Mesendoderm (in vitro differentiated cells): ENCODE data around the gene RPS6KA2.

Experiments used
- DNase-seq: peaks from one replicate; pipeline ENCODE4 v3.0.0; 2013
- H2AK5ac ChIP-seq: 2 replicates; pipeline ENCODE4 v1.6.1; 2013; ENCODE audit warnings: low read length, inconsistent platforms
- H2BK120ac ChIP-seq: 2 replicates; pipeline ENCODE4 v1.6.1; 2013; ENCODE audit warnings: low read depth, mild to moderate bottlenecking, low read length, moderate library complexity, mixed read lengths
- H2BK15ac ChIP-seq: replicated peaks from 2 replicates; pipeline ENCODE4 v1.6.1; 2013; ENCODE audit warnings: low read depth, mild to moderate bottlenecking, moderate library complexity
- H2BK5ac ChIP-seq: 2 replicates; pipeline ENCODE4 v1.6.1; 2013; ENCODE audit warnings: low read length, inconsistent platforms
- H3K18ac ChIP-seq: 2 replicates; pipeline ENCODE4 v1.6.1; 2013; ENCODE audit warnings: mild to moderate bottlenecking, low read length, mixed read lengths
- H3K23ac ChIP-seq: one replicate; pipeline ENCODE4 v1.6.1; 2013; ENCODE audit warnings: low read length
- H3K27ac ChIP-seq: 2 replicates; pipeline ENCODE4 v1.5.1; 2013; ENCODE audit warnings: low read depth, mild to moderate bottlenecking, inconsistent platforms, low read length, moderate library complexity
- H3K27me3 ChIP-seq: 2 replicates; pipeline ENCODE4 v1.6.1; 2013; ENCODE audit warnings: low read length, control low read depth, mild to moderate bottlenecking, inconsistent platforms; ENCODE audit not compliant: insufficient read depth, poor library complexity
- H3K36me3 ChIP-seq: 2 replicates; pipeline ENCODE4 v1.6.1; 2013; ENCODE audit warnings: low read length, inconsistent platforms; ENCODE audit not compliant: control insufficient read depth, insufficient read depth
- H3K4ac ChIP-seq: one replicate; pipeline ENCODE4 v1.6.1; 2013; ENCODE audit warnings: low read depth, mild to moderate bottlenecking, low read length, moderate library complexity
- H3K4me1 ChIP-seq: 2 replicates; pipeline ENCODE4 v1.6.1; 2013; ENCODE audit warnings: low read depth, low read length, inconsistent platforms; ENCODE audit not compliant: control insufficient read depth
- H3K4me2 ChIP-seq: 2 replicates; pipeline ENCODE4 v1.6.1; 2013; ENCODE audit warnings: low read length
- H3K4me3 ChIP-seq: 2 replicates; pipeline ENCODE4 v1.5.1; 2013; ENCODE audit warnings: mild to moderate bottlenecking, low read length
- H3K56ac ChIP-seq: one replicate; pipeline ENCODE4 v1.6.1; 2013; ENCODE audit warnings: low read length
- H3K79me1 ChIP-seq: 2 replicates; pipeline ENCODE4 v1.6.1; 2013; ENCODE audit warnings: low read length, inconsistent platforms
- H3K79me2 ChIP-seq: 2 replicates; pipeline ENCODE4 v1.6.1; 2013; ENCODE audit warnings: mild to moderate bottlenecking, low read length; ENCODE audit not compliant: control insufficient read depth, insufficient read depth
- H3K9ac ChIP-seq: 2 replicates; pipeline ENCODE4 v1.6.1; 2013; ENCODE audit warnings: low read length, inconsistent platforms
- H4K5ac ChIP-seq: one replicate; pipeline ENCODE4 v1.6.1; 2013; ENCODE audit warnings: low read length
- H4K8ac ChIP-seq: one replicate; pipeline ENCODE4 v1.6.1; 2013; ENCODE audit warnings: low read depth, mild to moderate bottlenecking, control low read depth, low read length, moderate library complexity
- WGBS: extraction: QIAGEN DNeasy Blood & Tissue Kit; methylation state at CpG from one replicate; pipeline ENCODE4 v1.1.7; 2013; ENCODE audit warnings: low lambda C conversion rate, missing lambda C conversion rate; ENCODE audit not compliant: insufficient coverage; ENCODE audit errors: extremely low coverage; 5-methylcytosine and 5-hydroxymethylcytosine counted together

RPS6KA2 gene

GRCh38 chr6:166572370-166573261, 54.4 kb downstream of the RPS6KA2 start:
- no CpG with 5 or more reads among the region's 18 CpGs for WGBS
- H2BK120ac ChIP-seq = no peak overlapping the region
- no peak overlapping the region for H4K5ac ChIP-seq
- peak overlapping the region; percentile 71 for H3K56ac ChIP-seq
- no peak overlapping the region for H3K23ac ChIP-seq
- no peak overlapping the region for H3K4me3 ChIP-seq
- no peaks in the 10 kb centered on the region for H3K36me3 ChIP-seq
- H3K4me2 ChIP-seq = no peak overlapping the region
- H3K4ac ChIP-seq = no peak overlapping the region
- H2AK5ac ChIP-seq = peak overlapping the region; percentile 27
- no peak overlapping the region for H4K8ac ChIP-seq
- no peaks in the 10 kb centered on the region for H3K27me3 ChIP-seq
- peaks cover 7% of the 10 kb centered on the region for H3K4me1 ChIP-seq
- H3K18ac ChIP-seq = no peak overlapping the region
- H3K79me2 ChIP-seq = no peaks in the 10 kb centered on the region
- H3K27ac ChIP-seq = no peak overlapping the region
- DNase-seq = peak; percentile 72
- peak overlapping the region; percentile 7 for H3K9ac ChIP-seq
- H2BK5ac ChIP-seq = peak overlapping the region; percentile 5
- no peaks in the 10 kb centered on the region for H3K79me1 ChIP-seq
- H2BK15ac ChIP-seq = no peak overlapping the region

- Histone ChIP-seq H3K27me3 (no peaks in the 10 kb centered on the region), H4K8ac (no peak overlapping the region), H3K9ac (no peak overlapping the region), H3K36me3 (no peaks in the 10 kb centered on the region), H3K23ac (no peak overlapping the region), H3K4me2 (no peak overlapping the region), H3K27ac (no peak overlapping the region), H3K79me1 (no peaks in the 10 kb centered on the region), H3K18ac (no peak overlapping the region), H3K79me2 (no peaks in the 10 kb centered on the region), H2BK120ac (no peak overlapping the region), H4K5ac (no peak overlapping the region), H2BK5ac (no peak overlapping the region), H2BK15ac (no peak overlapping the region), H3K4me3 (no peak overlapping the region), H3K56ac (no peak overlapping the region), H3K4me1 (peaks cover 7% of the 10 kb centered on the region), H2AK5ac (no peak overlapping the region), H3K4ac (no peak overlapping the region)
- no peak for DNase-seq
- WGBS = no CpG with 5 or more reads among the region's 22 CpGs
These were observed 55.9 kb downstream of the RPS6KA2 start for GRCh38 chr6:166570929-166571713.

- H3K36me3 ChIP-seq = no peaks in the 10 kb centered on the region
- peaks cover 7% of the 10 kb centered on the region for H3K4me1 ChIP-seq
- WGBS = no CpG with 5 or more reads among the region's 13 CpGs
These were observed 57.8 kb downstream of the RPS6KA2 start for GRCh38 chr6:166569206-166569605.

GRCh38 chr6:166567813-166568212, 59.2 kb downstream of the RPS6KA2 start:
- H3K23ac ChIP-seq = no peak overlapping the region
- no peak for DNase-seq

More at GRCh38 chr6:166569206-166569605, 57.8 kb downstream of the RPS6KA2 start:
- Histone ChIP-seq H3K4ac (no peak overlapping the region), H3K4me3 (no peak overlapping the region), H3K56ac (no peak overlapping the region), H2BK120ac (no peak overlapping the region), H3K4me2 (no peak overlapping the region), H2BK15ac (no peak overlapping the region), H3K27me3 (no peaks in the 10 kb centered on the region), H4K8ac (no peak overlapping the region), H3K27ac (no peak overlapping the region), H3K79me2 (no peaks in the 10 kb centered on the region), H3K79me1 (no peaks in the 10 kb centered on the region), H4K5ac (no peak overlapping the region), H2BK5ac (no peak overlapping the region), H3K9ac (no peak overlapping the region), H3K18ac (no peak overlapping the region), H2AK5ac (no peak overlapping the region), H3K23ac (no peak overlapping the region)
- DNase-seq = no peak

GRCh38 chr6:166567107-166567506, 59.9 kb downstream of the RPS6KA2 start:
- Histone ChIP-seq H3K36me3 (no peaks in the 10 kb centered on the region), H2BK15ac (no peak overlapping the region), H3K9ac (no peak overlapping the region), H3K79me2 (no peaks in the 10 kb centered on the region), H3K27ac (no peak overlapping the region), H3K4me2 (no peak overlapping the region), H4K8ac (no peak overlapping the region), H3K79me1 (no peaks in the 10 kb centered on the region), H2BK5ac (no peak overlapping the region), H4K5ac (no peak overlapping the region), H3K4ac (no peak overlapping the region), H3K27me3 (no peaks in the 10 kb centered on the region), H2AK5ac (no peak overlapping the region), H3K56ac (no peak overlapping the region), H3K4me3 (no peak overlapping the region), H3K4me1 (no peaks in the 10 kb centered on the region), H3K18ac (no peak overlapping the region), H2BK120ac (no peak overlapping the region), H3K23ac (no peak overlapping the region)
- no peak for DNase-seq
- no CpG with 5 or more reads among the region's 8 CpGs for WGBS

More at GRCh38 chr6:166567813-166568212, 59.2 kb downstream of the RPS6KA2 start:
- Histone ChIP-seq H2BK5ac (no peak overlapping the region), H2BK120ac (no peak overlapping the region), H3K36me3 (no peaks in the 10 kb centered on the region), H3K18ac (no peak overlapping the region), H3K79me2 (no peaks in the 10 kb centered on the region), H3K4me3 (no peak overlapping the region), H3K27me3 (no peaks in the 10 kb centered on the region), H3K9ac (no peak overlapping the region), H2BK15ac (no peak overlapping the region), H2AK5ac (no peak overlapping the region), H4K8ac (no peak overlapping the region), H3K4ac (no peak overlapping the region), H3K27ac (no peak overlapping the region), H3K79me1 (no peaks in the 10 kb centered on the region), H3K56ac (no peak overlapping the region), H3K4me2 (no peak overlapping the region), H3K4me1 (peaks cover 4% of the 10 kb centered on the region), H4K5ac (no peak overlapping the region)
- WGBS = no CpG with 5 or more reads among the region's 8 CpGs
